KMS-11 (cell line): ENCODE measurements around the gene TRPC4.
A peak's percentile ranks its signal among the peaks of the same experiment; 100 is the strongest.

ENCODE experiments used
- H2AFZ ChIP-seq: fragments of 200-600 bp; sonication (generic); 2 replicates; pipeline ENCODE4 v1.6.1; 2016; ENCODE audit warnings: antibody characterized with exemption, mixed run types, low read depth
- H3K27ac ChIP-seq: fragments of 200-600 bp; sonication (generic); 2 replicates; pipeline ENCODE4 v1.6.1; 2016; ENCODE audit warnings: mild to moderate bottlenecking, mixed run types
- H3K27me3 ChIP-seq: fragments of 200-600 bp; sonication (generic); 2 replicates; pipeline ENCODE4 v1.6.1; 2017; ENCODE audit warnings: mild to moderate bottlenecking, low read depth, mixed run types, moderate library complexity; ENCODE audit not compliant: insufficient read depth
- H3K36me3 ChIP-seq: fragments of 200-600 bp; sonication (generic); 2 replicates; pipeline ENCODE4 v1.6.1; 2017; ENCODE audit warnings: mild to moderate bottlenecking, mixed run types; ENCODE audit not compliant: insufficient read depth
- H3K4me1 ChIP-seq: fragments of 200-600 bp; sonication (generic); 2 replicates; pipeline ENCODE4 v1.6.1; 2016; ENCODE audit warnings: mild to moderate bottlenecking, low read depth, mixed run types; ENCODE audit not compliant: poor library complexity, severe bottlenecking
- H3K4me2 ChIP-seq: fragments of 200-600 bp; sonication (generic); 2 replicates; pipeline ENCODE4 v1.7.0; 2016; ENCODE audit warnings: mild to moderate bottlenecking, mixed run types
- H3K4me3 ChIP-seq: fragments of 200-600 bp; sonication (generic); IDR thresholded peaks from 2 replicates; pipeline ENCODE4 v1.6.1; 2017; ENCODE audit warnings: low read depth, low read length, mixed read lengths; ENCODE audit not compliant: insufficient read depth
- H3K79me2 ChIP-seq: fragments of 200-600 bp; sonication (generic); 2 replicates; pipeline ENCODE4 v1.6.1; 2016; ENCODE audit warnings: low read depth, mixed run types; ENCODE audit not compliant: insufficient read depth
- H3K9ac ChIP-seq: fragments of 200-600 bp; sonication (generic); 2 replicates; pipeline ENCODE4 v1.6.1; 2016; ENCODE audit warnings: mild to moderate bottlenecking, mixed run types
- H4K20me1 ChIP-seq: fragments of 200-600 bp; sonication (generic); 2 replicates; pipeline ENCODE4 v1.6.1; 2016; ENCODE audit warnings: mild to moderate bottlenecking, mixed run types; ENCODE audit not compliant: insufficient read depth
- CTCF ChIP-seq: fragments of 200-600 bp; sonication (generic); conservative IDR thresholded peaks from 2 replicates; pipeline ENCODE4 v1.6.1; 2017; ENCODE audit warnings: low read depth, mild to moderate bottlenecking, antibody characterized with exemption, low read length, moderate library complexity, mixed read lengths

The TRPC4 gene

GRCh38 chr13:37641391-37641790, 228.2 kb downstream of the TRPC4 start:
- no peaks in the 10 kb centered on the region for H3K36me3 ChIP-seq
- TF ChIP-seq CTCF = no peak

GRCh38 chr13:37640499-37640898, 229.1 kb downstream of the TRPC4 start:
- Histone ChIP-seq H3K27me3 (no peaks in the 10 kb centered on the region), H3K4me1 (no peaks in the 10 kb centered on the region), H3K4me3 (no peak overlapping the region), H3K4me2 (no peak overlapping the region), H2AFZ (no peak overlapping the region), H4K20me1 (no peaks in the 10 kb centered on the region), H3K27ac (no peak overlapping the region), H3K79me2 (no peaks in the 10 kb centered on the region), H3K36me3 (no peaks in the 10 kb centered on the region), H3K9ac (no peak overlapping the region)
- TF ChIP-seq CTCF = 0 out of 2 replicates have a peak, but pooled peaks have one; percentile 19

More at GRCh38 chr13:37641391-37641790, 228.2 kb downstream of the TRPC4 start:
- H3K9ac ChIP-seq = no peak overlapping the region
- H3K79me2 ChIP-seq = no peaks in the 10 kb centered on the region
- H3K27ac ChIP-seq = no peak overlapping the region
- H3K27me3 ChIP-seq = no peaks in the 10 kb centered on the region
- H3K4me3 ChIP-seq = no peak overlapping the region
- no peaks in the 10 kb centered on the region for H3K4me1 ChIP-seq
- H4K20me1 ChIP-seq = no peaks in the 10 kb centered on the region
- H3K4me2 ChIP-seq = no peak overlapping the region
- no peak overlapping the region for H2AFZ ChIP-seq

GRCh38 chr13:37636701-37637100, 232.9 kb downstream of the TRPC4 start:
- H3K79me2 ChIP-seq = no peaks in the 10 kb centered on the region
- no peak overlapping the region for H3K4me3 ChIP-seq
- no peaks in the 10 kb centered on the region for H4K20me1 ChIP-seq
- no peak overlapping the region for H2AFZ ChIP-seq
- H3K27ac ChIP-seq = no peak overlapping the region
- H3K4me1 ChIP-seq = no peaks in the 10 kb centered on the region
- TF ChIP-seq CTCF = no peak
- no peak overlapping the region for H3K9ac ChIP-seq
- no peak overlapping the region for H3K4me2 ChIP-seq
- no peaks in the 10 kb centered on the region for H3K36me3 ChIP-seq
- H3K27me3 ChIP-seq = no peaks in the 10 kb centered on the region

GRCh38 chr13:37632294-37632693, 237.3 kb downstream of the TRPC4 start:
- no peaks in the 10 kb centered on the region for H3K36me3 ChIP-seq
- H3K4me2 ChIP-seq = no peak overlapping the region
- no peak overlapping the region for H3K4me3 ChIP-seq
- no peaks in the 10 kb centered on the region for H4K20me1 ChIP-seq
- H2AFZ ChIP-seq = no peak overlapping the region
- H3K9ac ChIP-seq = no peak overlapping the region
- no peaks in the 10 kb centered on the region for H3K27me3 ChIP-seq
- TF ChIP-seq CTCF = no peak
- H3K4me1 ChIP-seq = no peaks in the 10 kb centered on the region
- H3K79me2 ChIP-seq = no peaks in the 10 kb centered on the region
- H3K27ac ChIP-seq = no peak overlapping the region
